IMR-90 (cell line): ENCODE results near the gene ENOX1. TPM values are rescaled to one million over a fixed set of nuclear protein-coding genes. Genes with fewer than 3 reads are reported as not detected.

Experiments used
- ATAC-seq: fragments of 200-7000 bp; cut with Tn5 transposase; 2 replicates; pipeline ENCODE4 v1.9.1; 2020; ENCODE audit warnings: low read depth, mild to moderate bottlenecking, moderate library complexity
- BruUV-seq: library from RNA; stranded (reverse); fragments of 400-500 nt; replicated peaks from 2 replicates; lab custom pipeline; 2021; lab: Mats Ljungman, UMichigan
- CTCF ChIA-PET: fragments of 300-600 bp; formaldehyde crosslinking; extraction: SDS; loops from one replicate; lab custom pipeline; 2021; ENCODE audit warnings: antibody characterized with exemption; lab: Yijun Ruan, JAX
- POLR2A ChIA-PET: fragments of 300-600 bp; sonication (Branson Sonifier 250); formaldehyde crosslinking; loops from one replicate; lab custom pipeline; 2022; ENCODE audit warnings: antibody characterized with exemption; ENCODE audit not compliant: unreplicated experiment; lab: Charles Lee
- DNase-seq: peaks from one replicate; pipeline ENCODE4 v3.0.0; 2013
- H2AFZ ChIP-seq: replicated peaks from 2 replicates; pipeline ENCODE3; 2013; ENCODE audit warnings: low read length, mild to moderate bottlenecking; ENCODE audit not compliant: poor library complexity
- H2AK5ac ChIP-seq: 2 replicates; pipeline ENCODE4 v1.6.1; 2013; ENCODE audit warnings: low read depth, low read length, inconsistent platforms
- H2AK9ac ChIP-seq: replicated peaks from 2 replicates; pipeline ENCODE3; 2013; ENCODE audit warnings: mild to moderate bottlenecking, low read depth, low read length, moderate library complexity; ENCODE audit not compliant: poor library complexity
- H2BK120ac ChIP-seq: 2 replicates; pipeline ENCODE4 v1.6.1; 2013; ENCODE audit warnings: low read depth, low read length, inconsistent platforms
- H2BK15ac ChIP-seq: 3 replicates; pipeline ENCODE4 v1.6.1; 2013; ENCODE audit warnings: low read depth, low read length, inconsistent platforms
- H2BK20ac ChIP-seq: 2 replicates; pipeline ENCODE4 v1.6.1; 2013; ENCODE audit warnings: low read depth, mild to moderate bottlenecking, inconsistent platforms, low read length, moderate library complexity
- H2BK5ac ChIP-seq: 2 replicates; pipeline ENCODE4 v1.6.1; 2013; ENCODE audit warnings: mild to moderate bottlenecking, low read depth, low read length, inconsistent platforms; ENCODE audit not compliant: poor library complexity, severe bottlenecking
- H3K14ac ChIP-seq: replicated peaks from 2 replicates; pipeline ENCODE4 v1.6.1; 2013; ENCODE audit warnings: low read depth, low read length, inconsistent platforms
- H3K18ac ChIP-seq: 2 replicates; pipeline ENCODE4 v1.6.1; 2013; ENCODE audit warnings: low read depth, low read length, control low read depth
- H3K23ac ChIP-seq: 2 replicates; pipeline ENCODE4 v1.6.1; 2013; ENCODE audit warnings: low read depth, low read length, inconsistent platforms
- H3K27ac ChIP-seq: 2 replicates; pipeline ENCODE4 v1.5.1; 2013; ENCODE audit warnings: mild to moderate bottlenecking, control low read depth, low read length; ENCODE audit not compliant: insufficient read depth
- H3K27me3 ChIP-seq: 2 replicates; pipeline ENCODE4 v1.6.1; 2013; ENCODE audit warnings: low read length; ENCODE audit not compliant: control insufficient read depth, insufficient read depth
- H3K36me3 ChIP-seq: 2 replicates; pipeline ENCODE4 v1.6.1; 2013; ENCODE audit warnings: low read length, mixed read lengths; ENCODE audit not compliant: control insufficient read depth, insufficient read depth
- H3K4ac ChIP-seq: 2 replicates; pipeline ENCODE4 v1.6.1; 2013; ENCODE audit warnings: low read depth, low read length, inconsistent platforms
- H3K4me1 ChIP-seq: 2 replicates; pipeline ENCODE4 v1.6.1; 2013; ENCODE audit warnings: low read length, mixed read lengths; ENCODE audit not compliant: control insufficient read depth, insufficient read depth
- H3K4me2 ChIP-seq: 2 replicates; pipeline ENCODE4 v1.6.1; 2013; ENCODE audit warnings: low read depth, mild to moderate bottlenecking, control low read depth, low read length, moderate library complexity
- H3K4me3 ChIP-seq: 2 replicates; pipeline ENCODE4 v1.5.1; 2013; ENCODE audit warnings: low read depth, mild to moderate bottlenecking, control low read depth, low read length, moderate library complexity; ENCODE audit not compliant: insufficient read depth
- H3K56ac ChIP-seq: 2 replicates; pipeline ENCODE4 v1.6.1; 2013; ENCODE audit warnings: low read length, inconsistent platforms; ENCODE audit not compliant: insufficient read depth; ENCODE audit errors: extremely low read depth
- H3K79me1 ChIP-seq, 2 experiments: 2 replicates each; pipeline ENCODE4 v1.6.1; 2013; ENCODE audit warnings: low read length in 2 of 2, inconsistent platforms in 1 of 2, low read depth in 1 of 2
- H3K9ac ChIP-seq: 2 replicates; pipeline ENCODE4 v1.6.1; 2013; ENCODE audit warnings: low read depth, low read length, control low read depth
- H3K9me1 ChIP-seq: 2 replicates; pipeline ENCODE4 v1.6.1; 2013; ENCODE audit warnings: low read length, inconsistent platforms; ENCODE audit not compliant: insufficient read depth
- H3K9me3 ChIP-seq: 2 replicates; pipeline ENCODE4 v1.6.1; 2013; ENCODE audit warnings: low read length; ENCODE audit not compliant: control insufficient read depth, insufficient read depth
- H4K20me1 ChIP-seq: 2 replicates; pipeline ENCODE4 v1.6.1; 2013; ENCODE audit warnings: low read length, inconsistent platforms; ENCODE audit not compliant: insufficient read depth
- H4K5ac ChIP-seq: 2 replicates; pipeline ENCODE4 v1.6.1; 2013; ENCODE audit warnings: mild to moderate bottlenecking, low read depth, low read length, control low read depth
- H4K8ac ChIP-seq, 2 experiments: 2 replicates each; pipeline ENCODE4 v1.6.1; 2013; ENCODE audit warnings: low read depth in 2 of 2, low read length in 2 of 2, control low read depth in 1 of 2, inconsistent platforms in 1 of 2
- H4K91ac ChIP-seq: 2 replicates; pipeline ENCODE4 v1.6.1; 2013; ENCODE audit warnings: low read depth, low read length, inconsistent platforms; ENCODE audit not compliant: insufficient read depth
- CHD1 ChIP-seq: IDR thresholded peaks from 2 replicates; pipeline ENCODE4 v1.6.1; 2012; ENCODE audit warnings: low read depth, low read length, improper control_type of control experiment
- NFE2L2 ChIP-seq: fragments of 150-350 bp; IDR thresholded peaks from 2 replicates; pipeline ENCODE4 v1.6.1; 2016; ENCODE audit warnings: low read depth, mild to moderate bottlenecking, low read length
- POLR2A ChIP-seq: IDR thresholded peaks from 2 replicates; pipeline ENCODE4 v1.6.1; 2012; ENCODE audit warnings: mild to moderate bottlenecking, low read depth, low read length
- RCOR1 ChIP-seq: IDR thresholded peaks from 2 replicates; pipeline ENCODE4 v1.6.1; 2012; ENCODE audit warnings: mild to moderate bottlenecking, low read length, improper control_type of control experiment; ENCODE audit not compliant: insufficient replicate concordance
- SMC3 ChIP-seq: fragments of 150-350 bp; IDR thresholded peaks from 2 replicates; pipeline ENCODE4 v1.6.1; 2016; ENCODE audit warnings: low read depth, mild to moderate bottlenecking, antibody characterized with exemption, low read length, moderate library complexity
- dilution Hi-C: fragments of 300-500 bp; cut with HindIII; formaldehyde crosslinking; loops from one replicate; pipeline ENCODE4 v1.14.3; 2018; ENCODE audit warnings: low sequenced_read_pairs; ENCODE audit not compliant: unreplicated experiment
- in situ Hi-C: fragments of 300-500 bp; cut with MboI; formaldehyde crosslinking; loops from 3 replicates; pipeline ENCODE4 v1.14.3; 2019; ENCODE audit warnings: low sequenced_read_pairs, inconsistent platforms, mixed read lengths
- intact Hi-C: fragments of 100-400 bp; cut with micrococcal nuclease; formaldehyde crosslinking; loops from 2 replicates; pipeline ENCODE4 v1.10.0; 2022
- polyA plus RNA-seq, 3 experiments: library from polyadenylated mRNA; depleted of rRNA; stranded (reverse); fragments of >200 nt; gene quantifications; 2 replicates each; pipeline ENCODE4 v1.2.3, GENCODE V29; 2012; ENCODE audit warnings: low replicate concordance in 1 of 3
- total RNA-seq: library from RNA; depleted of rRNA; stranded (reverse); fragments of >200 nt; gene quantifications from 2 replicates; pipeline ENCODE4 v1.2.3, GENCODE V29; 2012
- TF ChIP-seq, protein P1 (sequence below): conservative IDR thresholded peaks from 2 replicates; pipeline ENCODE4 v1.5.1; 2012; ENCODE audit warnings: mild to moderate bottlenecking, low read depth, low read length, improper control_type of control experiment

Gene ENOX1
- total and polyA plus RNA-seq, 2 of the 4 experiments (the other 2 are of a cell fraction), result 0.99 to 1.3 TPM

DNA sequence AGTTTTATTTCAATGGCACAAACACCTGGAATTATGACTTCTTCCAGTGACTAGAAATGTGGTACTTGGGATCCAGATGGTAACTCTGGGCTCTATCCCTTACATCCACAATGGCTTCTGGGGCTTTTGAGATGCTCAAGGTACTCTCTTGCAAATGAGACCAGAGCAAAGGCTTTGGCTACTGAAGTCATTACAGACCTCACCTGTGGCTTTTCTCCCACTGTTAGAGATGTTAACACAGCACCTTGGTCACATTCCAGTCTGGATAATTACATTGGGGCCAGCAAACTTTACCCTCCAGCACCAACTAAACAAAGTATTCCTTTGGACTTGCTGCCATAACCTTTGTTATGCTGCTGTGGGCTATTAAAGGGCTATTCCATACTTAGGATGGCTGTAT, 6.1 kb downstream of the ENOX1 start:
- no TSS peak for BruUV-seq
- Histone ChIP-seq H3K27ac (no peak overlapping the region), H3K23ac (no peak overlapping the region), H2BK15ac (no peak overlapping the region), H2AK5ac (no peak overlapping the region), H3K27me3 (peaks cover 4% of the 10 kb centered on the region), H3K36me3 (no peaks in the 10 kb centered on the region), H2BK120ac (no peak overlapping the region), H2BK5ac (no peak overlapping the region), H3K4me3 (no peak overlapping the region), H3K9ac (no peak overlapping the region), H3K14ac (no peak overlapping the region), H4K5ac (no peak overlapping the region), H2AFZ (no peak overlapping the region), H3K4me1 (no peaks in the 10 kb centered on the region), H4K91ac (no peak overlapping the region), H4K20me1 (no peaks in the 10 kb centered on the region), H3K9me3 (no peaks in the 10 kb centered on the region), H3K56ac (no peak overlapping the region), H3K18ac (no peak overlapping the region), H3K79me1 (no peaks in the 10 kb centered on the region), H3K4ac (no peak overlapping the region), H3K4me2 (no peak overlapping the region), H4K8ac (no peak overlapping the region), H2BK20ac (no peak overlapping the region), H3K9me1 (no peaks in the 10 kb centered on the region), H2AK9ac (no peak overlapping the region)
- intact Hi-C loops (loop anchor here (10.0 kb wide), 2 partner anchors 216 to 386 kb away; no protein-coding TSS in a partner anchor), dilution Hi-C loops (no loop called here), in situ Hi-C loops (loop anchor here (25.0 kb wide), 1 partner anchor 1193 kb away; no protein-coding TSS in a partner anchor)
- ATAC-seq (no peak), DNase-seq (no peak)
- ChIA-PET POLR2A (no interaction called here), CTCF (no interaction called here)
- TF ChIP-seq SMC3 (no peak), POLR2A (no peak), RCOR1 (no peak), NFE2L2 (no peak), CHD1 (no peak)
- TF ChIP-seq, protein P1, sequence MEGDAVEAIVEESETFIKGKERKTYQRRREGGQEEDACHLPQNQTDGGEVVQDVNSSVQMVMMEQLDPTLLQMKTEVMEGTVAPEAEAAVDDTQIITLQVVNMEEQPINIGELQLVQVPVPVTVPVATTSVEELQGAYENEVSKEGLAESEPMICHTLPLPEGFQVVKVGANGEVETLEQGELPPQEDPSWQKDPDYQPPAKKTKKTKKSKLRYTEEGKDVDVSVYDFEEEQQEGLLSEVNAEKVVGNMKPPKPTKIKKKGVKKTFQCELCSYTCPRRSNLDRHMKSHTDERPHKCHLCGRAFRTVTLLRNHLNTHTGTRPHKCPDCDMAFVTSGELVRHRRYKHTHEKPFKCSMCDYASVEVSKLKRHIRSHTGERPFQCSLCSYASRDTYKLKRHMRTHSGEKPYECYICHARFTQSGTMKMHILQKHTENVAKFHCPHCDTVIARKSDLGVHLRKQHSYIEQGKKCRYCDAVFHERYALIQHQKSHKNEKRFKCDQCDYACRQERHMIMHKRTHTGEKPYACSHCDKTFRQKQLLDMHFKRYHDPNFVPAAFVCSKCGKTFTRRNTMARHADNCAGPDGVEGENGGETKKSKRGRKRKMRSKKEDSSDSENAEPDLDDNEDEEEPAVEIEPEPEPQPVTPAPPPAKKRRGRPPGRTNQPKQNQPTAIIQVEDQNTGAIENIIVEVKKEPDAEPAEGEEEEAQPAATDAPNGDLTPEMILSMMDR, result no peak
